Cardiac muscle cell (in vitro differentiated cells and primary cell): ENCODE measurements around the gene SV2B. TPM values are rescaled to one million over a fixed set of nuclear protein-coding genes. Genes with fewer than 3 reads are reported as not detected.

ENCODE experiments used
- DNase-seq, 2 donors: peaks; one replicate each; pipeline versions ENCODE4 v3.0.0 to v3.0.0-alpha.2; 2010 to 2017; ENCODE audit warnings: low read depth in 1 of 2, low spot score in 1 of 2
- H3K27ac ChIP-seq: fragments of 200-600 bp; sonication (generic); 2 replicates; pipeline ENCODE4 v1.5.1; 2016
- H3K27me3 ChIP-seq: fragments of 200-600 bp; sonication (generic); 2 replicates; pipeline ENCODE4 v1.6.0; 2016; ENCODE audit warnings: control low read depth
- H3K36me3 ChIP-seq: fragments of 200-600 bp; sonication (generic); 2 replicates; pipeline ENCODE4 v1.5.1; 2016; ENCODE audit warnings: control low read depth
- H3K4me1 ChIP-seq: fragments of 200-600 bp; sonication (generic); 2 replicates; pipeline ENCODE4 v1.8.1; 2017; ENCODE audit warnings: low read depth, mild to moderate bottlenecking, mixed run types
- H3K4me3 ChIP-seq: fragments of 200-600 bp; sonication (generic); 2 replicates; pipeline ENCODE4 v1.5.1; 2016; ENCODE audit warnings: mild to moderate bottlenecking
- H3K9me3 ChIP-seq: fragments of 200-600 bp; sonication (generic); 2 replicates; pipeline ENCODE4 v1.5.1; 2017; ENCODE audit warnings: low read depth, mild to moderate bottlenecking, control low read depth
- polyA plus RNA-seq: library from polyadenylated mRNA; unstranded; fragments of >200 nt; fragmentation: Nextera tagmentation; extraction: Ambion mirVana; gene quantifications from 2 replicates; pipeline ENCODE4 v1.2.1, GENCODE V29; 2016
- total RNA-seq: library from RNA; depleted of rRNA; stranded (reverse); fragments of >200 nt; gene quantifications from 2 replicates; pipeline ENCODE4 v1.2.3, GENCODE V29; 2016
- TF ChIP-seq, protein P1 (sequence below): IDR thresholded peaks from 2 replicates; pipeline ENCODE4 v1.5.1; 2012; ENCODE audit warnings: low read depth, mild to moderate bottlenecking, low read length

The SV2B gene
- total and polyA plus RNA-seq, 2 experiments from 2014 or later: 0.03 to 0.32 TPM

DNA sequence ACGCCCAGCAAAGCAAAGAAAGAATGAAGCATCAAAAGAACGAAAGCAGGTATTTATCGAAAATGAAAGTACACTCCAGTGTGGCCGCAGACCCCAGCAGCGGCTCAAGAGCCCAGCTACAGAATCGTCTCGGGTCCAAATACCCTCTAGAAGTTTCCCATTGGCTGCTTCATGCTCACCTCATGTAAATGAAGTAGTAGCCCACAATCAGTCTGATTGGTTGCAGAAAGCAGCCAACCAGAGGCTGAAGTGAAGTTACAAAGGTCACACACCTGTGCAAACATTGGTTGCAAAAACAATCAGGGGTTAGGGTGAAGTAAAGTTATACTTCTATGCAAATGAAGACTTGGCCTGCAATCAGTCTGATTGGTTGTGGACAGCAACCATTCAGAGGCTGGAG is 32.0 kb downstream of the SV2B start:
- H3K4me1 ChIP-seq: no peaks in the 10 kb centered on the region
- H3K9me3 ChIP-seq: no peaks in the 10 kb centered on the region
- H3K27ac ChIP-seq: no peak overlapping the region
- TF ChIP-seq, protein P1, sequence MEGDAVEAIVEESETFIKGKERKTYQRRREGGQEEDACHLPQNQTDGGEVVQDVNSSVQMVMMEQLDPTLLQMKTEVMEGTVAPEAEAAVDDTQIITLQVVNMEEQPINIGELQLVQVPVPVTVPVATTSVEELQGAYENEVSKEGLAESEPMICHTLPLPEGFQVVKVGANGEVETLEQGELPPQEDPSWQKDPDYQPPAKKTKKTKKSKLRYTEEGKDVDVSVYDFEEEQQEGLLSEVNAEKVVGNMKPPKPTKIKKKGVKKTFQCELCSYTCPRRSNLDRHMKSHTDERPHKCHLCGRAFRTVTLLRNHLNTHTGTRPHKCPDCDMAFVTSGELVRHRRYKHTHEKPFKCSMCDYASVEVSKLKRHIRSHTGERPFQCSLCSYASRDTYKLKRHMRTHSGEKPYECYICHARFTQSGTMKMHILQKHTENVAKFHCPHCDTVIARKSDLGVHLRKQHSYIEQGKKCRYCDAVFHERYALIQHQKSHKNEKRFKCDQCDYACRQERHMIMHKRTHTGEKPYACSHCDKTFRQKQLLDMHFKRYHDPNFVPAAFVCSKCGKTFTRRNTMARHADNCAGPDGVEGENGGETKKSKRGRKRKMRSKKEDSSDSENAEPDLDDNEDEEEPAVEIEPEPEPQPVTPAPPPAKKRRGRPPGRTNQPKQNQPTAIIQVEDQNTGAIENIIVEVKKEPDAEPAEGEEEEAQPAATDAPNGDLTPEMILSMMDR: no peak
- H3K36me3 ChIP-seq: no peaks in the 10 kb centered on the region
- no peak overlapping the region for H3K4me3 ChIP-seq
- no peaks in the 10 kb centered on the region for H3K27me3 ChIP-seq
- DNase-seq: no peak

DNA sequence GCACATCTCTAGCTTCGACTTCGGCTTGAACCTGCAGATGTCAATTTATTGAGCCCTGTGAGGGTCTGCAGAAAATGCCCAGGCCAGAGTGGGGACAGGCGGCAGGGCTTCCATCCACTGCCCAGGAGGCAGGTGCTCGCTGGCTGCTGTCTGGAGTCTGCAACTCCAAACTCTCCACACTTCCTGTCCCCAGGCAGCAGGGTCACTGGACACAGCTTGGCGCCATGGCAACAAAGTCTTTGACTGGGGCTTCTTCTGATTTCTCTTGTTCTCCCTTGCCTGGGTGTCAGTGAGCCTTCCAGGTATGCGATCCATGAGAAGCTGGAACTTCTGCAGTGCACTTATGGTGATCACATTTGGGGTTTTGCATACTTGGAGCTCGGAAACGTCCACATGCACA is 33.5 kb downstream of the SV2B start:
- Histone ChIP-seq H3K4me1 (no peaks in the 10 kb centered on the region), H3K36me3 (no peaks in the 10 kb centered on the region), H3K27ac (no peak overlapping the region), H3K4me3 (no peak overlapping the region), H3K9me3 (no peaks in the 10 kb centered on the region), H3K27me3 (no peaks in the 10 kb centered on the region)
- TF ChIP-seq, protein P1: no peak
- DNase-seq: no peak

DNA sequence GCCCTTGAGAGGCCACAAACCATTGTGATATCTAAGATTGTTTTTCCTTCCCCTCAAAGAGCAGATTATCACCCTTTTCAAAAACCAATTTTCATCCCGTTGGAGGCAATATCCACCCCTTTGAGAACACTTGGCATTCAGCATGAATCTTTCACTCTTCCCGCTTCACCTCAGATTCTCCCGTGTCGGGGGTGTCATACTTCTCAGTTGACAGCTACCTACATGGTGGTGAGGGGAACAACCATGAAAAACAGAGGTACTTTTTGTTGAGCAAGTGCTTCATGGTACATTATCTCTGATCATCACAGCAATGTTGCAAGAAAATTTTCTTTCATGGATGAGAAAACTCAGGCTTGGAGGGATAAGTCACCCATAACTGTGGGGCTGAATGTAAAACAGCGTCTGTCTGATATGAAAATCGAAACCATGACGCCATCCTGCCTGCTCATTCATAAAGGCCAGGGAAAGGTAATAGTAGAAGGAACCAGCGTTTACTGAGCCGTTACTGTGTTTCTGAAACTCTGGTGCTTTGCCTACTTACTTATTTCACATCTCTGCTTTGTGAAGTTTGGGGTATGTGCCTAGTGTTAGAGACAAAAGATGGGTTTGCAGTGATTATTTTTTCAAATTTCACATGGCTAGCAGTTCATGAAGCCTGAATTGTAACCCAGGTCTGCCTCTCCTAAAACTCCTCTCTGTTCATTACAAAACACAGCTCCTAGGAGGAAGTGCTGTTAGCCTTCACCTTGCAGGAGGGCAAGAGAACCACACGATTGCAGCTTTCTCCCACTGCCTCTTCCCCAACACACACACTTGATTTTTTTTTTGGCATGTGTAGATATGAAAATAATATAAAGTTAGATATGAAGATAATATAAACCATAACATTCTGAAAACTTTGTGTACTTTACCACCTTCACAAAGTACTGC is 35.4 kb downstream of the SV2B start:
- no peaks in the 10 kb centered on the region for H3K27me3 ChIP-seq
- no peaks in the 10 kb centered on the region for H3K36me3 ChIP-seq
- no peak overlapping the region for H3K4me3 ChIP-seq
- no peak for DNase-seq
- TF ChIP-seq, protein P1: no peak
- H3K9me3 ChIP-seq: no peaks in the 10 kb centered on the region
- no peaks in the 10 kb centered on the region for H3K4me1 ChIP-seq
- H3K27ac ChIP-seq: no peak overlapping the region

DNA sequence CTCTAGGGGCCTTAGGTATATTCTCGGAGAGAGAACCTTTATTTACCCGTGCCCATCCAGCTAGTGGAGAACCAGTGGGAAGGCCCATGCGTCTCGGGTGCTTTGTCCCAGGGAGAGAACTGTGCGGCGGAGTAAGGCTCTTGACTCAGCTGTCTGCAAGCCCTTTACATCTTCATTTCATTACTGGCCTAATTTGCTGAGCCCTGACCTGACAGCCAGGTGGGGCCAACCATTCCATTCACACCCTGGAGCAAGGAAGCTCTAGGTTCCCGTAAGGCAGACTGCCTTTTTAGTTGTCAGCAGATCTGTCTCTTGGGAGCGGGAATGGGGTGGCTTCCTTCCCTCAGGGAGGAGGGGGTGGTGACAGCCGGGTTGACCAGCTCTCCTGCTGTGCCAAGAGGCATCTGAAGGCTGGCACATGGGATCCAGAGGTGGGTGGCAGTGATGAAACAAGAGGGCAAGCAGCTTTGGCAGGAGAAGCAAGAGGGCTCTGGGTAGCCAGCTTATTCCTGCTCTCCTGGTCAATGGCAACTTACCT is 36.4 kb downstream of the SV2B start:
- Histone ChIP-seq H3K36me3 (no peaks in the 10 kb centered on the region), H3K9me3 (no peaks in the 10 kb centered on the region), H3K4me3 (no peak overlapping the region), H3K27ac (no peak overlapping the region), H3K27me3 (no peaks in the 10 kb centered on the region), H3K4me1 (no peaks in the 10 kb centered on the region)
- TF ChIP-seq, protein P1: no peak
- no peak for DNase-seq

DNA sequence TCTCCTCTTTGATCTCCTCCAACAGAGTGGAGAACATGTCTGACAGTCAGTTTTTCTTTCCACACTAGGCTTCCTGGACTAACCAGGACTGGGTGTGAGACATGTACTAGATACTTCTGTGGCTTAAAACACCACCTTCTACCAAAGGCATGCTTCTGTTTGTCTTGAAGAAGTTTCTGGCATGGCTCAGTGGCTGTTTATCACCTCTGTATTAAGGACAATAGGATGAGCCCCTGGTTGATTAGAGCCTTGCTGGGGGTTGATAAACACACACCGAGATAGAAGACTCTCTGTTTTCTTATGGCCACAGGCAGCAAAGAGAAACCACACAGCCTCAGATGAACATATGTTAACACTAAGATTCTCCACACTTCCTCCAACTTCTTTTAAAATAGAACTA is 40.5 kb downstream of the SV2B start:
- DNase-seq: no peak
- H3K36me3 ChIP-seq: no peaks in the 10 kb centered on the region
- TF ChIP-seq, protein P1: no peak
- peaks cover 4% of the 10 kb centered on the region for H3K27me3 ChIP-seq
- no peak overlapping the region for H3K27ac ChIP-seq
- H3K4me1 ChIP-seq: no peaks in the 10 kb centered on the region
- no peak overlapping the region for H3K4me3 ChIP-seq
- no peaks in the 10 kb centered on the region for H3K9me3 ChIP-seq
